H4 (cell line): ENCODE results near the gene LZTR1. TPM values are rescaled to one million over a fixed set of nuclear protein-coding genes. Genes with fewer than 3 reads are reported as not detected.
"Not testable (repeated sequence)": the region's sequence is repeated elsewhere in the genome, so short reads cannot be mapped to it uniquely, and the experiment has no call there.

Source experiments
- DNase-seq: peaks from one replicate; pipeline ENCODE4 v3.0.0-alpha.2; 2015; ENCODE audit warnings: low spot score
- total RNA-seq: library from RNA; depleted of rRNA; stranded (reverse); fragments of >200 nt; shearing (Covaris generic); gene quantifications from 2 replicates; pipeline ENCODE4 v1.2.3, GENCODE V29; 2014

Gene LZTR1
- total RNA-seq, 1 experiment from 2014 or later, result 6.8 TPM

GRCh38 chr22:20996598-20997535, 14.8 kb downstream of the LZTR1 start:
- DNase-seq, result no peak

GRCh38 chr22:20997536-20998257, 15.6 kb downstream of the LZTR1 start:
- no peak for DNase-seq

- DNase-seq, result no peak
Measured at GRCh38 chr22:20998411-20999336, 16.6 kb downstream of the LZTR1 start.

GRCh38 chr22:20999350-21000206, 17.5 kb downstream of the LZTR1 start:
- no peak for DNase-seq

- no peak for DNase-seq
Measured at GRCh38 chr22:21000207-21000986, 18.3 kb downstream of the LZTR1 start.

- DNase-seq, result no peak
Measured at GRCh38 chr22:21000987-21001600, 19.0 kb downstream of the LZTR1 start.

GRCh38 chr22:21001601-21002325, 19.7 kb downstream of the LZTR1 start, which contains the start of gene THAP7:
TSS of gene THAP7 (minus strand) at chr22:21002118. CDS start at chr22:21001911, 207 bp downstream.
- peak; percentile 84 for DNase-seq

- no peak for DNase-seq
Measured at GRCh38 chr22:21003782-21004181, 21.7 kb downstream of the LZTR1 start.

- not testable (repeated sequence) for DNase-seq
Measured at GRCh38 chr22:21009208-21009607, 27.1 kb downstream of the LZTR1 start.

GRCh38 chr22:21009638-21010425, 27.7 kb downstream of the LZTR1 start:
- DNase-seq, result no peak

- DNase-seq, result no peak
Measured at GRCh38 chr22:21010426-21011113, 28.5 kb downstream of the LZTR1 start.

- DNase-seq, result no peak
Measured at GRCh38 chr22:21012446-21013407, 30.6 kb downstream of the LZTR1 start.

GRCh38 chr22:21013657-21014201, 31.6 kb downstream of the LZTR1 start:
- DNase-seq, result no peak

- peak; percentile 91 for DNase-seq
Measured at GRCh38 chr22:21014202-21014725, 32.2 kb downstream of the LZTR1 start.

GRCh38 chr22:21014726-21015465, 32.8 kb downstream of the LZTR1 start, which contains the start of gene P2RX6:
TSS of gene P2RX6 (plus strand) at chr22:21015165. CDS start at chr22:21015175, 10 bp downstream.
- DNase-seq, result peak; percentile 53
